Measurements from ENCODE around the gene TMC1.
"Not testable (repeated sequence)": the region's sequence is repeated elsewhere in the genome, so short reads cannot be mapped to it uniquely, and the experiment has no call there.

TMC1 gene

DNA sequence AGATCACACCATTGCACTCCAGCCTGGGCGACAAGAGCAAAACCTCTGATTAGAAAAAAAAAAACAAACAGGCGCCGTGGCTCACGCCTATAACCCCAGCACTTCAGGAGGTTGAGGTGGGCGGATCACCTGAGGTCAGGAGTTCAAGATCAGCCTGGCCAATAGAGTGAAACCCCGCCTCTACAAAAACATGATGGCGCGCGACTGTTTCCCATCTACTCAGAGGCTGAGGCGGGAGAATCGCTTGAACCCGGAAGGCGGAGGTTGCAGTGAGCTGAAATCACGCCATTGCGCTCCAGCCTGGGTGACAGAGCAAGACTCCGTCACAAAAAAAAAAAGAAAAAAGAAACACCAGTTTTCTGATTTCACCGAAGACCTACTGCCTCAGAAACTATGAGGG is at the start of gene TMC1:
Gene TMC1, plus strand, starts transcription at position 193 of the 400 bp plus-strand sequence. CDS start 127,041 bp downstream, outside the sequence.
- DNase-seq: not testable (repeated sequence)

DNA sequence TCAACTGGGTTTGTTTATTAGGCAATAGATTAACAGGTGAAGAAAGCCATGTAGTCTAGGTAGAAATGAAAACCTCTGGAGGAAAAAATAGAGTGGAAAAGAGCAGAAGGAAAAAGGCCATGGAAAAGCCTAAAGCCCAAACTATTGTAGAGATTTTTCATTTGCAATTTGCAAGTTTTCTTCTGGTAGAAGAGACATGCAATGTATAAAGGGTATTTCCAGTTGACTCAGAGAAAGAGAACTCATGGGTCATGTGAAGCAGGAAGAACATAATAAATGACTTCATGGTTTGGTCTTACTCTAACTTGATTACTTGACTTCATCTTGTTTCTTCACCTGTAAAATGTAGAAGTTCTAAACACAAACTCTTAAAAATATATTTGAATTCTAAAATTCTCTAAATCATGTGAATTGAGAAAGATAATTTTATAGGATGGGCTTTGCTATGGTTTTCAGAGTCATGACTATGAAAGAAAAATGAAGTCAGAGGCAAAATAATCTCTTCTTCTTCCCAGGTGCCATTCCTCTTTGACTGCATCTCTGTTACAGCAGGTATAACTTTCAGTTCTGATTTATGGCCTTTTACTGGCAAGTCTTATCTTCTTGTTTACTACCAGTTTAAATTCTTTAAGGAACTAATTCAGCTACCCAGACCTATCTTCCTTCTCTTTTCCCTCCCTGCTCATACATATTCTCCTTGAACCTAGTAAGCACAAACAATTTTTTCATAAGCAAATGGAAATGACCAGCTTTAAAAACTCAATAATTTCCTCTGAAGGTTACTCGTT is 47.7 kb upstream of the TMC1 start:
- no peak for DNase-seq

DNA sequence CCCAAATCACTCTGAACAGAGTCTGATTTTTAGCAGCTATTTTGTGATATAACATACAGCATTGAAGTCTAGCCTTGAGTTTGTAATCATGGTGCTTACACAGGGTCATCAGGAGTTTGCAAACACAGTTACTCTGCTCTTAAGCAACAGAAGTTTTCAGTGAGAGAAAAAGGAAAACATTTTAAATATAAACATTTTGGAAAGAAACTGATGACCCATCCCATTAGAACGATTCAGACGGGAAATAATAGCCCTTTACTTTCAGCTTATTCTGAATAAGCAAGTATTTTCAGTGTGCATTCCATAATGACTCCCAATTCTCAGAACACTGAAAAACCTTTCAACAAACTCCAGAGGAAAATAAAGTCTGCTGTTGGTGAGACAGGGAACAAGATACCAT is 46.7 kb upstream of the TMC1 start:
- no peak for DNase-seq

DNA sequence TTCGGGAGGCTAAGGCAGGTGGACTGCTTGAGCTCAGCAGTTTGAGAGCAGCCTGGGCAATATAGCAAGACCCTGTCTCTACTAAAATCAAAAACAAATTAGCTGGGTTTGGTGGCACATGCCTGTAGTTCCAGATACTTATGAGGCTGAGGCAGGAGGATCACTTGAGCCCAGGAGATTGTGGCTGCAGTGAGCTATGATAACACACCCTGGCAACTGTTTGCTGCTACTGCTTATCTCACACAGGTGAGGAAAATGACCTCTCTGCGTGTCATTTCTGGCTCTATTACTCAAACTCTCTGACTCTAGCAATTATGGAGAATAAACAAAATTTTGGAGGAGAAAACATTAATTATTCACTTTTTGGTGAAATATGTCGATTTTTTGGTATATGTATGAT is 45.3 kb upstream of the TMC1 start:
- DNase-seq: no peak

DNA sequence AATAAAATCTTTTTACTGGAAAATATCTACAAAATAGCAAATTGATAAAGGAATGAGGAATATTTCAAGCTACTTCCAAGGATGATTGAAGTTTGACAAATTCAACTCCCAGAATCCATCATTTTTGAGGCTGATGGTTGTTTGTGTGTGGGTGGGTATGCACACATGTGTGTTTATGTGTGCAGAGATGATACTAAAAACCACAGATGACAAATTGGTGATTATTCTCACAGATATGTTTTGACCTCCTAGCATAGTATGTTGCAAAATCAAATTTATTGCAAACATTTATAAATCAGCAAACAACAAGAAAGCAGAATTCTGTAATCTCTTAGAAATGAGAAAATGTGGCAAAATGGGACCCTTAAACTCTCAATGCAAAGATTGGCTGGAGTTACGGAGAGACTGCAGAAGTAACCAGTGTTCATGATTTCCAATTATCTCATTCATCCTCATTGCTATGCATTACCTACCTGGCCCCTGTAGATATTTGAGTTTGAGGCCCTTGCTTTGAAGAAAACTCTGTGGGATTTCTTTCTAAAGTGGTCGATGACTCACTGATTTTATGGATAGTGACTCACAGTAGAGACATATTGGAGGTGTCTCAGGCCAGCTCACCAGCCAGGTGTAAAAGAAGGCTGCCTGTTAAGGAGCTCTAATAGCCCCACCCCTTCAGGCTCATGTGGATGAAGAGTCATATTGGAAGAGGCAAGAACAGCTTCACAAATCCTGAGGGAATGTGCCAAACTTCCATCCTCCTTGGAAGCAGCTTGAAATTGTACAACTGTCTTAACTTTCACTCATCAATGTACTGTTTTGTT is 44.6 kb upstream of the TMC1 start:
- DNase-seq: no peak

DNA sequence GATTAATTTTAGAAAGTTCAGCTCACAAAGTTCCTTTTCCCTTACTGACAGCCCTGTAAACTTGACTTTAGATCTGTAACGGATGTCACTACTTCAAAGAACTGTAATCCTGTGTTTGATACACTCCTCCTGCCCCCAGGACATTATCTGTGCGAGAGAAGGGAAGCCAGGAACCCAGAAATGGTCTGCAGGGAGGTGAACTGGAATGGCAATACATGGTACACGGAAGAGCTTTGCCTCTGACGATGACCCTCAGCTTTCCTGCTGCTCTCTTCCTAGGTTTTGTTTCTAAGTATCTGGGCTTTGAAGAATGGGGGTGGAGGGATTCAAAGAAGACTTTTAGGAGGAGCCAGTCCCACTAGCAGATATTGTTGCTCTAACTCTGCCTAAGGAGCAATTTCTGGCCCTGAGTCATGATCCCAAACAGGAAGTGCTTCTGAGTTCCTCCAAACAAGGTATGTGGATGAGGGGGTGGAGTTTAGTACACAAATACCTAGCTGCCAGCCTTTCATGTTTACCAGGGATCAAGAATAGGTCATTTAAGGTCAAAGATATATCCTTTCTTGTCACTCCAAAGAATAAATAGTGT is 43.4 kb upstream of the TMC1 start:
- no peak for DNase-seq

DNA sequence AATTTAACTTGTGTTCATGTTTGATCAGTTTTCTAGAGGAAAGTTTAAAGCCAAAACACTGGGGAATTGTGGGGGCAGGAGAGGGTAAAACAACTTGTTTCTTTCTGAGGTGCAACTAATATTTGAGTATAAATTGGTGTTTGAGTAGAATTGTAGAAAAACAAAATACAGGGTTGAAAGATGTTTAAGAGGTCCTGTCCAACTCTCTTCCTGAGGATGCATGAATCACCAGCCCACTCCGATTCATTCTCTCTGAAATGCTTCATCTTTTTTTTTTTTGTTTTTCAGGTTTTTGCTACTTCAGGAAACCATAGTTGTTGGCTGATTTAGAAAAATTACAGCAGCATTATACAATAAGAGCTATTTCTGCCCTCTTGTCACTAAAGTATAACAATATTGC is 42.4 kb upstream of the TMC1 start:
- DNase-seq: no peak

DNA sequence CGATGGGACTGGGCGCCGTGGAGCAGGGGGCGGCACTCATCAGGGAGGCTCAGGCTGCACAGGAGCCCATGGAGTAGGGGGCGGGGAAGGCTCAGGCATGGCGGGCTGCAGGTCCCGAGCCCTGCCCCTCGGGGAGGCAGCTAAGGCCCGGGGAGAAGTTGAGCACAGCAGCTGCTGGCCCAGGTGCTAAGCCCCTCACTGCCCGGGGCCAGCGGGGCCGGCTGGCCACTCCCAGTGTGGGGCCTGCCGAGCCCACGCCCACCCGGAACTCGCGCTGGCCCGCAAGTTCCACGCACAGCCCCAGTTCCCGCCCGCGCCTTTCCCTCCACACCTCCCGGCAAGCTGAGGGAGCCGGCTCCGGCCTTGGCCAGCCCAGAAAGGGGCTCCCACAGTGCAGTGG is 41.1 kb upstream of the TMC1 start:
- not testable (repeated sequence) for DNase-seq

DNA sequence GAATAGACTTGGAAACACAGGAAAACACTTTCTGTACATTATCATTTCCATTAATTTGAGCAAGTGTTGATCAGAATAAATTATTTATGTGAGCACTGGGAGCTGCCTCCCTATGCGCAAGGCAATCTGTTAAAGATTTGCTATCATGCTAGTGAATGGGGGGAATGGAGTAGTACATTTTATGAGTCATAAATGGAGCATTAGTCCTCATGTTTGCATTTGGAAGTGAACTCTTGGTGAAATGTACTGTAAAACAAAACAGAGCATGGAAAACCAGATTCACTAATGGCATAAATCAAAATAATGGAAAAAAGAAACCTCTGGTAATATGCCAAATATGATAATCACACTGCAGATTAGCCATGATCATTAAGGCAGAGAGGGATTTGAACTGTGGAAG is 40.5 kb upstream of the TMC1 start:
- DNase-seq: no peak

DNA sequence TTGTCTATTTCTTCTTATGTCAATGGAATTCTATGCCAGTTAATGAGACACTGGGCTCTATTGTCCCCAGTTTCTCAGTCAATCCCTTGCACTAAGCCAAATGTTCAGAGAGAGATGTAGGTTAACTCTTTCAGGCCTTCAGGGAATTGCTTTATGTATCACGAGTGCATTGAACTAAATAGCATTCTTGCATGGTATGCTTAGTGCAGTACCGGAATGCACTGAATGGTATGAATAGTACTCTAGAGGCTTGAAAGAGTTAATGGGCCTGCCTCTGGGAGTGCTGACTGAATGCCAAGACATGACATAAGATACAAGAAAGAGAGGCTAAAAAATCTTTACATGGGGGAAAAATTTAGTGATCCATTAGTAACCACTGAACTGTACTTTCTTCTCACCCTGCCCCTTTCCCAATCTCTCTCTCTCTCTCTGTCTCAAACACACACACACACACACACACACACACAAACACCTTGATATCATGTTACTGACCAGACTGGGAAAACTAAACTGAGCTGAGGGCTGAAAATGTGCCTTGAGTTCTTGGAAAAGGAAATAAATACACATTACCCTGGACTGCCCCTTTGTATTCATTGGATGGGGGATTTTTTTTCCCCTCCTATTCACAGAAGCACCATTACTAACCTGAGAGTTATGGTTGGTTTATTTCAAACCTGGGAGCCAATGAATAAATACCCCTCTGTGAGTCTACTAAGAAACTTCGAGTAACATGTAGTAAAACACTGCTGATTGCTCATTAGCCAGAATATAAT is 35.4 kb upstream of the TMC1 start:
- DNase-seq: no peak

DNA sequence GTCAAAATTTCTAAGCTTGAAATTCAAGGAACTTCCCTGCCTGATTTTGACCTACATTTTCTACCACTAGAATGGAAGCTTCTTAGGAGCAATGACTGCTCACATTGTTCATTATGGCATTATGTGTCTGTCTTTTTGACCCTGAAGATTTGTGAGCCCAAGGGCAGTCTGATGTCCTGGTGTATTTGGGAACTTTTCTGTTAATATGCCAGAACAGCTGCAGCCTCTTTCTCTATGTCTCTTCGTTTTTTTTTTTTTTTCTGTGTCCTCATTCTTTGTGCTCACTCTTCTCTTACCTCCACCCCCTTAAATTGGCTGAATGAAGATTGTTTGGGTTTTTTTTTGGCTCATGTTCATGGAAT is 34.8 kb upstream of the TMC1 start:
- DNase-seq: no peak

DNA sequence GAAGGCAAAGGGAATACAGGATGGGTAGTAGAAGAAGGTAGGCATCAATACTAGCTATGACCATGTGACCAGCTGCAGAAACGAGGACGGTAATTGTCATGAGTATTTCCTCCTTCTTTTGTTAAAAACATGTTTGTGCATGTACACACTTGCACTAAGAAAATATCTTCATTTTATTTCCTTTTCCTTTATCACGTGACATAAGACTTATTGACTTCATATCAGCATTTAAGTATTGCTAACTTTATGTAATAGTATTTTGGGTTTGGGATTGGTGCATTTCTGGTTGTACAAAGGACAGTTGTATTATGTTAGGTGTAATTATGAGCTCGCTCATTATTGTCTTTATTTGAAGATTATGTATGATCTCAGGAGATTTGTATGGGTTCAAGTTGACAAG is 33.7 kb upstream of the TMC1 start:
- not testable (repeated sequence) for DNase-seq

DNA sequence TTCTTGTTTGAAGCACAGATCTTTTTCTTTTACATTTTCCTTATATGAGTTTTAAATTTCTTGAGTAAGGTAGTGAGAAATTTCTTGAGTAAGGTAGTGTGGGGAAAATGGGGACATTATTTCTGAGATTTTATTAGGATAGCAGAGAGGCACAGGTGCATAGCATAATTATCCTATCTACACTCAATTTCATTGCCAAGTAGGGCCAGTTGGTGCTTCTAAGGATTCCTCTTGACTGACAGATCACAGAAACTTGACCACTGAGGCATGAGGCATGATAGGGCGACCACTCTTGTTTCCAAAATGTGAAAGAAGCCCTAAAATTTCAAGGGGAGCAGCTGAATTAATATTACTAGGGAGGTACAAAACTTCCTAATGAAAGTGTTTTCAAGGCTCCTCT is 31.4 kb upstream of the TMC1 start:
- no peak for DNase-seq

DNA sequence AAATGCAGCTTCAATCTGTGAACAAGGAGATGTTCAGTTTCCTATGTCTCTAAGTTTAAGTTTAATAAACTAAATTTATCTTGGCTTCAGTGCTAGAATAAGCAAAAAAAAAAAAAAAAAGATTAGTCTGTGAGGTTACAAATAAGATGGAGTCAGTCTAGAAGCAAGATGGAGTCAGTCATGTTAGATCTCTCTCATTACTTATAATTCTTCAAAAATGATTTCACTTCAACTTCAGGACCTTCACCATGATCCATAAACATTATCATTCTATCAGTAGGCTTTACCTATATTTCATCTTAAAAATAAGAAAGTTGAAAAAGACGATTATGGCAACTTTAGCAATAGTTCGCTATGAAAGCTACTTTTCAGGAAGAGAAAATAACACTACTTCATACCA is 30.2 kb upstream of the TMC1 start:
- no peak for DNase-seq

DNA sequence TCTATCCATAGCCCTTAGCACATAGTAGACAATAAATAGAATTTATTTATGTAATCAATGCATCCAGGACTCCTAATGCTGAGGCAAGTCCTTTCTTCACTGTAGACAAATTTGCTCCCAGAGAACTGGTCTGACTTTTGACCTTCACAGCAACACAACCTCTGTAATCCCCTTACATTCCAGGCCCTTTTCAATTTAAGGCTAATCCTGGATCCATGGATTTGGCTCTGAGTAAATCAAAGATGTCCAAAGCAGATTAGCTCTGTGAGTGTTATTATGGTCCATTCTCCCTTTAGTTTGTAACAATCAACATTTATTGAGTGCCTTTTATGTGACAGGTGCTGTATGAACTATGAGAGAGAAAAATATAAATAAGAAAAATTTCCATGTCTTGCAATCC is 27.4 kb upstream of the TMC1 start:
- DNase-seq: no peak

DNA sequence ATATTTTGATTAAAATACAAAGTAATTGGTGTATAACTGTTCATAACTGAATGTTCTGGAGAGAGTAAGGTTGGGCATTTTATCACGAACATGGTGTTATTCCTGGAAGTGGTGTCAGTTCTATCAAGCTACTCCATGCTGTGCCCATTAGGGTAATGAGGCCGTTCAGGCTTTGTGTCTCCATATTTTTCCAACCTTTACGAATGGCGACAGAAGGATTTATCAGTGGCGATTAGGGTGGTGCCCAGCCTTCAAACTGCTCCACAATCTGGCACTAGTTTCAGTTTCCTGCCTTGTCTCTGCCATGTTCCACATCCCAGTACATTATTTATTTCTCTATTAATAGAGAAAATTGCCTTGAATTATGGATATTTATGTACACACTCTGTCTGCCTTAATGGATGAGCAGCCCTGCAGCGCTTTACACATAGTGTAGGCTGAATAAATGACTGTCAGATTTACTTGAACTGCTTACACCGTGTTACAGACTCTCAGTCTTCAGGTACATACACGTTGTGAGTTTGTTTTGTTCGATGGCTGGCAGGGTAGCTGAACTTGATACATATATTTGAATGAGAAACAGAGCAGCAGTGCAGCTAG is 23.9 kb upstream of the TMC1 start:
- DNase-seq: no peak

DNA sequence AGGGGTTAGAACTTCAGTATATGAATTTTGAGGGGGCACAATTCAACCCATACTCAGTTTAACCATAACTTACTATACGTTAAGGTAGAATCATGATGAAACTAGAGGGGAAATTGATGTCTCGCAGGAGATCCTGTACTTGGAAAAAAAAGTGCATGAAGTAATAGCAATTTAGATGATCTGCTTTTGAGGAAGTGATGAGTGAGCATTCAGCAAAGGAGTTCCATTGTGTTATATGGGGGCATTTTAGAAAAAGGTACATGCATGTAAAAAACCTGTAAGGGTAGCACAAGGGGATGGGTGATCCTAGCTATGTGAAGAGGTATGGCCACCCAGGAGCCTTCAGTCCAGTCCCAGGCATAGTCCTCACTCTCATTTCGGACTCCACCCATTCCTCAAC is 14.8 kb upstream of the TMC1 start:
- DNase-seq: no peak

DNA sequence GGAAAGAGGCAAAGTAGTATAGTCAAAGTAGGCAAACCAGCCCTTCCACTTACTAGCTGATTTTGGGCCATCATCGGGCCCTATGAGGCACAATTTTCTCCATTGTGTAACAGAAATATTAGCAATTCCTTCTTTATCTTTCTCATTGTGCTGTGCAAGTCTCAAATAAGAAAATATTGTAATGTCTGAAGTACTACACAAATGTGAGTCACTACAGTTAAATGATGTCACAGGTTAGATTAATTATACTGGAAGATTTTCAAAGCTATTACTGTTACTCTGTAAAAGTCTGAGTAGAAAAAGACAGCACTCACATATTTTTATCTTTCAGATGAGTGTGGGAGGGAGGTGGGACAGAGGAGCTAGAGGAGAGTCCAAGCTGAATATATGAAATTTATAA is 12.4 kb upstream of the TMC1 start:
- no peak for DNase-seq

DNA sequence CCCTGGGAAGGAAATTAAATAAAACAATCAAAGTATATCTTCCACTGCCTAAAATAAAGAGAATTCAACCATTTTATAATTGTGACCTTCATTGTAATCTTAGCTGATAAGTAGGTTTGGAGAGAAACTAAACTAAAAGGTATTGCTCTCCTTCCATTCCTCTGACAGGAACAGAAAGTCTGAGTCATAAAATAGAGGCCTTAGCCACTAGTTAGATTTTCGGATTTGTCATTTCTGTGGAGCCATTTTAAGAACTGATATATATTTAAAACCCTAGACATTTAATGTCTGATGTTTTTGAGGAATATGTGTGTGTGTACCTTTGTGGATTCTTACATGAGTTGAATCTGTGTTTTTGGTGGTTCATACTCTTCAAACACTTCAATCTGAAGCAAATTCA is 11.8 kb upstream of the TMC1 start:
- DNase-seq: no peak

DNA sequence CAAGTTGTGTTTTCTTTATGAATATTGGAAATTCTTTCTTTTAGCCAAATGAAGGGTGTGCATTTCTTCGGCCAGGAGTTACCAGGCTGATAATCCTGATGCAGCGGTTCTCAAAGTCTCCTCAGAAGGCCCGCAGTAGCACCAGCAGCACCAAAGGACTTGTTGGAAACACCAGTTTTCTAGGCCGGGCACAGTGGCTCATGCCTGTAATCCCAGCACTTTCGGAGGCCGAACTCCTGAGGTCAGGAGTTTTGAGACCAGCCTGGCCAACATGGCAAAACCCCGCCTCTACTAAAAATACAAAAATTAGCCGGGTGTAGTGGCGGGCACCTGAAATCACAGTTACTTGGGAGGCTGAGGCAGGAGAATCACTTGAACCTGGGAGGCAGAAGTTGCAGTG is 397 bp upstream of the TMC1 start:
- DNase-seq: not testable (repeated sequence)

DNA sequence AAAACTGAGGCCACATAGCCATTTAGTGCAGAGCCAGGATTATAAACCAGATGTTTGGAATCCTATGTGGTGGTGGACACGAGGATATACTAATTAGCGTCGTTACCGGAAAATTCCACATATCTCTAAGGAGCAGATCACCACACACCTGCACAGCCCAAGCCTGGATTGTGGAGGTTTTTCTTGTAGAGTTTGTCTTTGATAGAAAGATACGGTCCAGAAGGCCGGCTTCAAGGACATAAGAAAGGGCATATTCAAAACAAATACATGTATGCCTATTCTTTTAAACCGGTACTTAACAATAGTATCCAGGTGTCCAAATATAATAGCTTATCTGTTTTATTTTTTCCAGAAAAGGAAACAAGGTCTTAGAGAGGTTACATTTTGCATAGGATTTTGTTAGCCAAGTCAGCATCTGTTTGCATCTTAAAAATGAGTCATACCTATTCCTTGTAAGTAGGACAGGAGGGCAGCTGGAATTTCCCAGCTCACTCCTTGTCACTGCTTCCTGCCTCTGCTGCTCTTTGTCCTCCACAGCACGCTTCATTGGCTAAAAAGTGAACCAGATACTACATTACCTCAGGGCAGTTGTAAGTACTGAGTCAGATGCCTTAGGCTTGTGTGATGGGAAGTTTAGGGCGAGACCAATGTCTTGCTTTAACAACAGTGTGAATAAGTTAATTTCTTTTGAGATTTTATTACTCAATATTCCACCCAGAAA is 3.6 kb downstream of the TMC1 start:
- peak; percentile 40 for DNase-seq
